HepG2 (cell line): ENCODE measurements around the gene ABHD12. TPM values are rescaled to one million over a fixed set of nuclear protein-coding genes. Genes with fewer than 3 reads are reported as not detected.

Experiments used
- ATAC-seq: fragments of 200-7000 bp; cut with Tn5 transposase; 3 replicates; pipeline ENCODE4 v1.9.1; 2020; ENCODE audit warnings: mild to moderate bottlenecking, moderate library complexity
- BruUV-seq: library from RNA; stranded (reverse); fragments of 400-500 nt; replicated peaks from 2 replicates; lab custom pipeline; 2021; lab: Mats Ljungman, UMichigan
- CTCF ChIA-PET: fragments of 300-600 bp; formaldehyde crosslinking; extraction: SDS; loops from one replicate; lab custom pipeline; 2021; ENCODE audit warnings: low total read pairs, inconsistent platforms, low intra/inter-chr PET ratio; lab: Yijun Ruan, JAX
- POLR2A ChIA-PET: fragments of 350-600 bp; sonication (Branson Sonifier 250); formaldehyde crosslinking; loops from one replicate; lab custom pipeline; 2020; ENCODE audit warnings: antibody characterized with exemption, inconsistent platforms; lab: Yijun Ruan, JAX
- DNase-seq: peaks from one replicate; pipeline ENCODE4 v3.0.0-alpha.2; 2015; ENCODE audit warnings: low spot score
- FAIRE-seq: peaks from 3 replicates; lab custom pipeline; 2011; peaks lifted over from hg19 to GRCh38; lab: Jason Lieb, UNC
- H2AFZ ChIP-seq: one replicate; pipeline ENCODE4 v1.6.1; 2011; ENCODE audit warnings: low read length, inconsistent platforms
- H3K27ac ChIP-seq: fragments of 300-600 bp; 3 replicates; pipeline ENCODE4 v1.8.0; 2011; ENCODE audit warnings: mixed run types, mild to moderate bottlenecking, mixed read lengths, low read length, inconsistent platforms; ENCODE audit not compliant: insufficient read depth; ENCODE audit errors: extremely low read length
- H3K27me3 ChIP-seq, 2 experiments: fragments of 200-600 bp in 1 of 2; 2 replicates in 1 of 2; 3 replicates in 1 of 2; pipeline versions ENCODE4 v1.6.0 to v1.8.0; 2011; ENCODE audit warnings: low read length in 2 of 2, mild to moderate bottlenecking in 2 of 2, moderate library complexity in 2 of 2, inconsistent platforms in 1 of 2; ENCODE audit not compliant: insufficient read depth in 2 of 2, control insufficient read depth in 1 of 2
- H3K36me3 ChIP-seq, 2 experiments: fragments of 200-600 bp in 1 of 2; replicated peaks in 1 of 2; 2 replicates in 1 of 2; 3 replicates in 1 of 2; pipeline versions ENCODE4 v1.5.1 to v1.8.0; 2011; ENCODE audit warnings: low read length in 2 of 2, inconsistent platforms in 1 of 2; ENCODE audit not compliant: insufficient read depth in 2 of 2, control insufficient read depth in 1 of 2
- H3K4me1 ChIP-seq: 2 replicates; pipeline ENCODE4 v1.5.1; 2012; ENCODE audit warnings: low read length, inconsistent platforms; ENCODE audit not compliant: insufficient read depth
- H3K4me2 ChIP-seq: 2 replicates; pipeline ENCODE4 v1.6.0; 2011; ENCODE audit warnings: low read depth, low read length, inconsistent platforms
- H3K4me3 ChIP-seq, 3 experiments: fragments of 200-600 bp in 1 of 3; sonication (generic), shearing (Covaris generic) in 1 of 3; replicated peaks in 1 of 3; 2 replicates each; pipeline ENCODE4 v1.5.1; 2011 to 2016; ENCODE audit warnings: low read length in 3 of 3, inconsistent platforms in 2 of 3, low read depth in 2 of 3, mild to moderate bottlenecking in 2 of 3, control low read depth in 1 of 3, mixed read lengths in 1 of 3; ENCODE audit not compliant: insufficient read depth in 1 of 3
- H3K79me2 ChIP-seq: one replicate; pipeline ENCODE4 v1.6.1; 2011; ENCODE audit warnings: low read length, inconsistent platforms; ENCODE audit not compliant: insufficient read depth
- H3K9ac ChIP-seq: 2 replicates; pipeline ENCODE4 v1.6.0; 2011; ENCODE audit warnings: mild to moderate bottlenecking, low read depth, low read length, inconsistent platforms; ENCODE audit not compliant: insufficient read depth
- H3K9me3 ChIP-seq: 2 replicates; pipeline ENCODE4 v1.5.1; 2012; ENCODE audit warnings: mild to moderate bottlenecking, low read length
- H4K20me1 ChIP-seq: 2 replicates; pipeline ENCODE4 v1.6.0; 2011; ENCODE audit warnings: inconsistent platforms, mild to moderate bottlenecking, low read length, moderate library complexity; ENCODE audit not compliant: insufficient read depth
- HOXA9 ChIP-seq: sonication (generic); formaldehyde crosslinking; IDR thresholded peaks from 2 replicates; pipeline ENCODE4 v1.8.1; 2022; ENCODE audit warnings: missing genetic modification reagents, mild to moderate bottlenecking, moderate library complexity, borderline replicate concordance
- MTF2 ChIP-seq: sonication (generic); formaldehyde crosslinking; IDR thresholded peaks from 2 replicates; pipeline ENCODE4 v1.5.0; 2020; ENCODE audit warnings: missing genetic modification reagents, borderline replicate concordance
- NR2F2 ChIP-seq: IDR thresholded peaks from 2 replicates; pipeline ENCODE4 v1.6.1; 2012; ENCODE audit warnings: low read depth, inconsistent platforms, borderline replicate concordance
- SNAPC4 ChIP-seq: sonication (generic); formaldehyde crosslinking; IDR thresholded peaks from 2 replicates; pipeline ENCODE4 v1.4.0; 2020; ENCODE audit warnings: mild to moderate bottlenecking, missing genetic modification reagents
- U2AF1 ChIP-seq: fragments of 200-400 bp; formaldehyde crosslinking; optimal IDR thresholded peaks from 2 replicates; pipeline ENCODE3; 2017; ENCODE audit warnings: mild to moderate bottlenecking, low read depth, low read length
- ZBTB38 ChIP-seq: sonication (generic); formaldehyde crosslinking; IDR thresholded peaks from 2 replicates; pipeline ENCODE4 v1.5.1; 2020; ENCODE audit warnings: mild to moderate bottlenecking, missing genetic modification reagents
- ZNF274 ChIP-seq: sonication (generic); formaldehyde crosslinking; IDR thresholded peaks from 2 replicates; pipeline ENCODE4 v1.5.1; 2020; ENCODE audit warnings: mild to moderate bottlenecking, missing genetic modification reagents
- ZNF704 ChIP-seq: sonication (generic); formaldehyde crosslinking; IDR thresholded peaks from 2 replicates; pipeline ENCODE4 v1.8.1; 2023; ENCODE audit warnings: mild to moderate bottlenecking, inconsistent platforms, moderate library complexity, missing genetic modification reagents, borderline replicate concordance
- WGBS: methylation state at CpG from one replicate; pipeline ENCODE4 v1.1.6; 2017; ENCODE audit warnings: low lambda C conversion rate; 5-methylcytosine and 5-hydroxymethylcytosine counted together
- in situ Hi-C: cut with HindIII; loops from 2 replicates; pipeline ENCODE4 v1.10.0; 2017; ENCODE audit warnings: low pct_unique_long_range_greater_than_20kb; ENCODE audit not compliant: extremely low pct_ligation_motif_present
- intact Hi-C: fragments of 100-400 bp; cut with micrococcal nuclease; formaldehyde crosslinking; loops from one replicate; pipeline ENCODE4 v1.10.0; 2022; ENCODE audit not compliant: unreplicated experiment
- polyA plus RNA-seq, 8 experiments: library from polyadenylated mRNA; depleted of rRNA in 3 of 8; stranded (reverse) in 7 of 8; unstranded in 1 of 8; fragments of >200 nt; fragmentation: Illumina TruSeq in 4 of 8; extraction: Trizol in 4 of 8; gene quantifications; 2 replicates each; pipeline versions ENCODE4 v1.2.1 to v1.2.3, GENCODE V29; 2011 to 2016; ENCODE audit warnings: low read depth in 4 of 8, missing spikeins in 1 of 8, mixed read lengths in 1 of 8; ENCODE audit not compliant: insufficient read depth in 1 of 8
- total RNA-seq, 5 experiments: library from RNA; depleted of rRNA; stranded (reverse); fragments of >200 nt; fragmentation: Illumina TruSeq; extraction: Trizol; gene quantifications; 2 replicates each; pipeline ENCODE4 v1.2.3, GENCODE V29; 2016; ENCODE audit warnings: low read depth in 1 of 5
- TF ChIP-seq, protein P1 (sequence below): sonication (generic); formaldehyde crosslinking; IDR thresholded peaks from 2 replicates; pipeline ENCODE4 v1.5.1; 2020; ENCODE audit warnings: mild to moderate bottlenecking, missing genetic modification reagents, moderate library complexity
- TF ChIP-seq, protein P2 (sequence below), 2 experiments: sonication (generic) in 1 of 2; formaldehyde crosslinking in 1 of 2; IDR thresholded peaks; 2 replicates each; pipeline versions ENCODE4 v1.4.0 to v1.6.1; 2018 to 2020; ENCODE audit warnings: missing genetic modification reagents in 2 of 2, borderline replicate concordance in 1 of 2, low read depth in 1 of 2, mild to moderate bottlenecking in 1 of 2, missing biosample characterization in 1 of 2

Gene ABHD12
- total and polyA plus RNA-seq, 2 of the 13 experiments (the other 11 are each of a cell fraction or from before 2014, with no cell fraction given): 23.5 to 72.1 TPM

- no peak for FAIRE-seq
- TF ChIP-seq HOXA9 (CRISPR knock-in tag) (no peak), SNAPC4 (CRISPR knock-in tag) (no peak), NR2F2 (no peak), ZBTB38 (CRISPR knock-in tag) (0 out of 2 replicates have a peak, but pooled peaks have one; percentile 40), MTF2 (CRISPR knock-in tag) (no peak), ZNF704 (CRISPR knock-in tag) (no peak), U2AF1 (no peak), ZNF274 (CRISPR knock-in tag) (no peak)
- TF ChIP-seq, protein P1, sequence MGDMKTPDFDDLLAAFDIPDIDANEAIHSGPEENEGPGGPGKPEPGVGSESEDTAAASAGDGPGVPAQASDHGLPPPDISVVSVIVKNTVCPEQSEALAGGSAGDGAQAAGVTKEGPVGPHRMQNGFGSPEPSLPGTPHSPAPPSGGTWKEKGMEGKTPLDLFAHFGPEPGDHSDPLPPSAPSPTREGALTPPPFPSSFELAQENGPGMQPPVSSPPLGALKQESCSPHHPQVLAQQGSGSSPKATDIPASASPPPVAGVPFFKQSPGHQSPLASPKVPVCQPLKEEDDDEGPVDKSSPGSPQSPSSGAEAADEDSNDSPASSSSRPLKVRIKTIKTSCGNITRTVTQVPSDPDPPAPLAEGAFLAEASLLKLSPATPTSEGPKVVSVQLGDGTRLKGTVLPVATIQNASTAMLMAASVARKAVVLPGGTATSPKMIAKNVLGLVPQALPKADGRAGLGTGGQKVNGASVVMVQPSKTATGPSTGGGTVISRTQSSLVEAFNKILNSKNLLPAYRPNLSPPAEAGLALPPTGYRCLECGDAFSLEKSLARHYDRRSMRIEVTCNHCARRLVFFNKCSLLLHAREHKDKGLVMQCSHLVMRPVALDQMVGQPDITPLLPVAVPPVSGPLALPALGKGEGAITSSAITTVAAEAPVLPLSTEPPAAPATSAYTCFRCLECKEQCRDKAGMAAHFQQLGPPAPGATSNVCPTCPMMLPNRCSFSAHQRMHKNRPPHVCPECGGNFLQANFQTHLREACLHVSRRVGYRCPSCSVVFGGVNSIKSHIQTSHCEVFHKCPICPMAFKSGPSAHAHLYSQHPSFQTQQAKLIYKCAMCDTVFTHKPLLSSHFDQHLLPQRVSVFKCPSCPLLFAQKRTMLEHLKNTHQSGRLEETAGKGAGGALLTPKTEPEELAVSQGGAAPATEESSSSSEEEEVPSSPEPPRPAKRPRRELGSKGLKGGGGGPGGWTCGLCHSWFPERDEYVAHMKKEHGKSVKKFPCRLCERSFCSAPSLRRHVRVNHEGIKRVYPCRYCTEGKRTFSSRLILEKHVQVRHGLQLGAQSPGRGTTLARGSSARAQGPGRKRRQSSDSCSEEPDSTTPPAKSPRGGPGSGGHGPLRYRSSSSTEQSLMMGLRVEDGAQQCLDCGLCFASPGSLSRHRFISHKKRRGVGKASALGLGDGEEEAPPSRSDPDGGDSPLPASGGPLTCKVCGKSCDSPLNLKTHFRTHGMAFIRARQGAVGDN: 0 out of 2 replicates have a peak, but pooled peaks have one; percentile 16
- TF ChIP-seq, protein P2, sequence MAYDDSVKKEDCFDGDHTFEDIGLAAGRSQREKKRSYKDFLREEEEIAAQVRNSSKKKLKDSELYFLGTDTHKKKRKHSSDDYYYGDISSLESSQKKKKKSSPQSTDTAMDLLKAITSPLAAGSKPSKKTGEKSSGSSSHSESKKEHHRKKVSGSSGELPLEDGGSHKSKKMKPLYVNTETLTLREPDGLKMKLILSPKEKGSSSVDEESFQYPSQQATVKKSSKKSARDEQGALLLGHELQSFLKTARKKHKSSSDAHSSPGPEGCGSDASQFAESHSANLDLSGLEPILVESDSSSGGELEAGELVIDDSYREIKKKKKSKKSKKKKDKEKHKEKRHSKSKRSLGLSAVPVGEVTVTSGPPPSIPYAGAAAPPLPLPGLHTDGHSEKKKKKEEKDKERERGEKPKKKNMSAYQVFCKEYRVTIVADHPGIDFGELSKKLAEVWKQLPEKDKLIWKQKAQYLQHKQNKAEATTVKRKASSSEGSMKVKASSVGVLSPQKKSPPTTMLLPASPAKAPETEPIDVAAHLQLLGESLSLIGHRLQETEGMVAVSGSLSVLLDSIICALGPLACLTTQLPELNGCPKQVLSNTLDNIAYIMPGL (CRISPR knock-in tag; IDR thresholded peaks at IDR 0.05; ENCODE audit: borderline replicate concordance in 1 of 2, low read depth in 1 of 2): no peak
Observed at GRCh38 chr20:25360631-25361286, 29.9 kb downstream of the ABHD12 start.

More at GRCh38 chr20:25360631-25361286, 29.9 kb downstream of the ABHD12 start:
- 85% methylated on average over 10 of the region's 10 CpGs for WGBS
- H4K20me1 ChIP-seq: no peaks in the 10 kb centered on the region
- no peaks in the 10 kb centered on the region for H3K36me3 ChIP-seq
- H3K79me2 ChIP-seq: peaks cover 18% of the 10 kb centered on the region
- no peaks in the 10 kb centered on the region for H3K27me3 ChIP-seq
- H2AFZ ChIP-seq: no peak overlapping the region
- H3K9ac ChIP-seq: no peak overlapping the region
- no TSS peak for BruUV-seq
- no peak for DNase-seq
- POLR2A ChIA-PET: interaction anchor here (1.1 to 1.7 kb wide), 3 partner anchors 18 to 30 kb away, joined by 3 to 7 read pairs (median 4); partner anchors contain the start of gene ABHD12
- peak; percentile 65 for ATAC-seq
- no peak overlapping the region for H3K27ac ChIP-seq
- H3K4me3 ChIP-seq: no peak overlapping the region
- no peak overlapping the region for H3K4me2 ChIP-seq
- intact Hi-C loops (no loop called here), in situ Hi-C loops (no loop called here)
- CTCF ChIA-PET: no interaction called here
- H3K4me1 ChIP-seq: peaks cover 30% of the 10 kb centered on the region; the same call in 1 of the 2 replicates
- no peaks in the 10 kb centered on the region for H3K9me3 ChIP-seq
